HCT116 (cell line): ENCODE data around the gene CREB3L1. TPM values are rescaled to one million over a fixed set of nuclear protein-coding genes. Genes with fewer than 3 reads are reported as not detected.
A peak's percentile ranks its signal among the peaks of the same experiment; 100 is the strongest.

Experiments
- ATAC-seq: fragments of 200-7000 bp; cut with Tn5 transposase; 2 replicates; pipeline ENCODE4 v1.9.1; 2020; ENCODE audit warnings: mild to moderate bottlenecking, moderate library complexity
- BruUV-seq: library from RNA; stranded (reverse); fragments of 400-500 nt; replicated peaks from 2 replicates; lab custom pipeline; 2021; lab: Mats Ljungman, UMichigan
- CTCF ChIA-PET: fragments of 300-600 bp; sonication (Branson Sonifier 250); formaldehyde crosslinking; loops from one replicate; lab custom pipeline; 2021; ENCODE audit warnings: antibody characterized with exemption; lab: Charles Lee
- POLR2A ChIA-PET: fragments of 300-600, 350-600 bp; sonication (Branson Sonifier 250); formaldehyde crosslinking; loops from one replicate; lab custom pipeline; 2021; ENCODE audit warnings: antibody characterized with exemption; lab: Charles Lee
- RAD21 ChIA-PET, 2 experiments: fragments of 300-600 bp; sonication (Branson Sonifier 250); formaldehyde crosslinking; loops; one replicate each; lab custom pipeline; 2023; ENCODE audit warnings: low total read pairs in 2 of 2; ENCODE audit not compliant: uncharacterized antibody in 2 of 2, unreplicated experiment in 2 of 2, low non-redundant PET in 1 of 2; lab: Charles Lee
- DNase-seq: peaks from one replicate; pipeline ENCODE4 v3.0.0-alpha.2; 2010; ENCODE audit warnings: low read depth, low spot score
- H2AFZ ChIP-seq: fragments of 200-600 bp; shearing (Covaris generic), sonication (generic); 2 replicates; pipeline ENCODE4 v1.6.1; 2017; ENCODE audit warnings: low read depth, mixed run types, mixed read lengths, antibody characterized with exemption, low read length; ENCODE audit not compliant: poor library complexity, severe bottlenecking
- H3K27ac ChIP-seq: 2 replicates; pipeline ENCODE4 v1.5.1; 2012; ENCODE audit warnings: low read depth, low read length
- H3K27me3 ChIP-seq: fragments of 200-600 bp; sonication (generic); 2 replicates; pipeline ENCODE4 v1.6.1; 2016; ENCODE audit warnings: mixed run types, low read length, mixed read lengths; ENCODE audit not compliant: insufficient read depth
- H3K36me3 ChIP-seq, 2 experiments: fragments of 200-500 bp in 1 of 2; fragments of 200-600 bp in 1 of 2; sonication (Bioruptor generic) in 1 of 2; sonication (generic) in 1 of 2; 2 replicates each; pipeline versions ENCODE4 v1.5.1 to v1.6.1; 2014 to 2016; ENCODE audit warnings: low read length in 2 of 2, inconsistent platforms in 1 of 2, mixed read lengths in 1 of 2, mixed run types in 1 of 2; ENCODE audit not compliant: insufficient read depth in 2 of 2, control insufficient read depth in 1 of 2
- H3K4me1 ChIP-seq, 2 experiments: fragments of 200-600 bp in 1 of 2; sonication (generic) in 1 of 2; 2 replicates each; pipeline versions ENCODE4 v1.5.1 to v1.6.1; 2012 to 2017; ENCODE audit warnings: low read length in 2 of 2, inconsistent platforms in 1 of 2, mild to moderate bottlenecking in 1 of 2, mixed read lengths in 1 of 2, mixed run types in 1 of 2, moderate library complexity in 1 of 2; ENCODE audit not compliant: insufficient read depth in 2 of 2, control insufficient read depth in 1 of 2
- H3K4me2 ChIP-seq: fragments of 200-600 bp; sonication (generic); 2 replicates; pipeline ENCODE4 v1.6.1; 2017; ENCODE audit warnings: mixed run types, low read length, mixed read lengths
- H3K4me3 ChIP-seq, 2 experiments: fragments of 200-600 bp in 1 of 2; sonication (generic) in 1 of 2; replicated peaks in 1 of 2; 2 replicates each; pipeline ENCODE4 v1.5.1; 2011 to 2016; ENCODE audit warnings: low read length in 2 of 2, control low read depth in 1 of 2, low read depth in 1 of 2, mild to moderate bottlenecking in 1 of 2, mixed read lengths in 1 of 2, mixed run types in 1 of 2
- H3K79me2 ChIP-seq: fragments of 200-600 bp; sonication (generic); 2 replicates; pipeline ENCODE4 v1.6.1; 2017; ENCODE audit warnings: mild to moderate bottlenecking, mixed run types, low read length, moderate library complexity, mixed read lengths; ENCODE audit not compliant: insufficient read depth
- H3K9ac ChIP-seq: fragments of 200-600 bp; sonication (generic); 2 replicates; pipeline ENCODE4 v1.6.1; 2016; ENCODE audit warnings: low read length, mixed read lengths
- H3K9me2 ChIP-seq: fragments of 200-600 bp; sonication (generic), shearing (Covaris generic); 2 replicates; pipeline ENCODE4 v1.6.1; 2017; ENCODE audit warnings: mixed run types, mild to moderate bottlenecking, moderate library complexity; ENCODE audit not compliant: insufficient read depth
- H3K9me3 ChIP-seq, 2 experiments: fragments of 200-500 bp in 1 of 2; fragments of 200-600 bp in 1 of 2; sonication (Bioruptor generic) in 1 of 2; sonication (generic) in 1 of 2; 2 replicates each; pipeline ENCODE4 v1.6.1; 2014 to 2017; ENCODE audit warnings: low read length in 2 of 2, mixed read lengths in 2 of 2, inconsistent platforms in 1 of 2, low read depth in 1 of 2, mild to moderate bottlenecking in 1 of 2, mixed run types in 1 of 2, moderate library complexity in 1 of 2; ENCODE audit not compliant: control insufficient read depth in 1 of 2, insufficient read depth in 1 of 2
- H4K20me1 ChIP-seq: fragments of 200-600 bp; sonication (generic), shearing (Covaris generic); 2 replicates; pipeline ENCODE4 v1.6.1; 2017; ENCODE audit warnings: mixed run types, mild to moderate bottlenecking, moderate library complexity; ENCODE audit not compliant: insufficient read depth
- FOSL1 ChIP-seq: IDR thresholded peaks from 2 replicates; pipeline ENCODE4 v1.6.1; 2012; ENCODE audit warnings: low read depth
- RAD21 ChIP-seq: IDR thresholded peaks from 2 replicates; pipeline ENCODE4 v1.6.1; 2012; ENCODE audit warnings: low read depth, mild to moderate bottlenecking
- SIN3A ChIP-seq: IDR thresholded peaks from 2 replicates; pipeline ENCODE4 v1.6.1; 2012; ENCODE audit warnings: low read depth
- SRF ChIP-seq: IDR thresholded peaks from 2 replicates; pipeline ENCODE4 v1.6.1; 2012; ENCODE audit warnings: low read depth
- YY1 ChIP-seq: IDR thresholded peaks from 2 replicates; pipeline ENCODE4 v1.6.1; 2011; ENCODE audit warnings: low read length, low read depth, moderate library complexity, mild to moderate bottlenecking; ENCODE audit not compliant: insufficient replicate concordance; ENCODE audit errors: extremely low read depth
- intact Hi-C: fragments of 100-400 bp; cut with micrococcal nuclease; formaldehyde crosslinking; loops from 2 replicates; pipeline ENCODE4 v1.10.0; 2022
- total RNA-seq: library from RNA; stranded (reverse); gene quantifications from one replicate; pipeline ENCODE4 v1.2.1, GENCODE V29; 2021; ENCODE audit not compliant: unreplicated experiment
- TF ChIP-seq, protein P1 (sequence below), 3 experiments: fragments of 200-600 bp in 1 of 3; sonication (generic) in 1 of 3; IDR thresholded peaks in 2 of 3; conservative IDR thresholded peaks in 1 of 3; 2 replicates each; pipeline ENCODE4 v1.5.1; 2012 to 2017; ENCODE audit warnings: low read depth in 2 of 3, low read length in 2 of 3, antibody characterized with exemption in 1 of 3, borderline replicate concordance in 1 of 3, control low read depth in 1 of 3, mild to moderate bottlenecking in 1 of 3, mixed read lengths in 1 of 3, mixed run types in 1 of 3, moderate library complexity in 1 of 3; ENCODE audit not compliant: insufficient read depth in 1 of 3
- TF ChIP-seq, protein P2 (sequence below): IDR thresholded peaks from 2 replicates; pipeline ENCODE4 v1.6.1; 2012
- TF ChIP-seq, protein P3 (sequence below): IDR thresholded peaks from 2 replicates; pipeline ENCODE4 v1.6.1; 2012; ENCODE audit warnings: low read depth

The CREB3L1 gene
- total RNA-seq, 1 experiment from 2014 or later: 0.37 TPM

DNA sequence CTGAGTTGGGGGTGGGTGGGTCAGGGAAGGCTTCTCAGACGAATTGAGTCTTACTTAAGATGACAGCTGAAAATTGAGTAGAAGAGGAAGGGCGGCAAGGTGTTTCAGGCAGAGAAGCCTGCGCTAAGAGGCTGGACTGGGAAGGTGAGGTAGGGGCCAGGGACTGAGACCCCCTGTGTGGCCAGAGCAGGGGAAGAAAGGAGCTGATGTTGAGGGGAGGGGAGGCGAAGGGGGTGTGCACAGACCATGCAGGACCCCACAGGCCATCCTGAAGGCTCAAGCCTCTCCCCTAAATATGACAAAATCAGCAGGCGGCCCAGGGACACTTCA is 40.6 kb upstream of the CREB3L1 start:
- H3K4me1 ChIP-seq: peaks cover 24 to 51% of the 10 kb centered on the region in 2 experiments
- DNase-seq (no peak), ATAC-seq (peak; percentile 0; the same call in 1 of the 2 replicates)
- H2AFZ ChIP-seq: peak overlapping the region; percentile 79
- no peaks in the 10 kb centered on the region for H4K20me1 ChIP-seq
- CTCF ChIA-PET: no interaction called here
- RAD21 ChIA-PET: no interaction called here
- H3K36me3 ChIP-seq: no peaks in the 10 kb centered on the region
- intact Hi-C loops: loop anchor here (2.0 to 5.0 kb wide), 2 partner anchors 110 to 380 kb away; partner anchors contain the start of genes ATG13 and HARBI1
- H3K27me3 ChIP-seq: no peaks in the 10 kb centered on the region
- peak overlapping the region; percentile 85 for H3K4me2 ChIP-seq
- peak overlapping the region; percentile 60; the same call in 1 of the 2 replicates for H3K9ac ChIP-seq
- no peaks in the 10 kb centered on the region for H3K79me2 ChIP-seq
- H3K9me2 ChIP-seq: no peaks in the 10 kb centered on the region
- peak overlapping the region; percentile 53 to 59 for H3K4me3 ChIP-seq
- no TSS peak for BruUV-seq
- peak overlapping the region; percentile 70 for H3K27ac ChIP-seq
- TF ChIP-seq YY1 (no peak), FOSL1 (no peak), SRF (no peak), RAD21 (no peak), SIN3A (no peak)
- TF ChIP-seq, protein P1, sequence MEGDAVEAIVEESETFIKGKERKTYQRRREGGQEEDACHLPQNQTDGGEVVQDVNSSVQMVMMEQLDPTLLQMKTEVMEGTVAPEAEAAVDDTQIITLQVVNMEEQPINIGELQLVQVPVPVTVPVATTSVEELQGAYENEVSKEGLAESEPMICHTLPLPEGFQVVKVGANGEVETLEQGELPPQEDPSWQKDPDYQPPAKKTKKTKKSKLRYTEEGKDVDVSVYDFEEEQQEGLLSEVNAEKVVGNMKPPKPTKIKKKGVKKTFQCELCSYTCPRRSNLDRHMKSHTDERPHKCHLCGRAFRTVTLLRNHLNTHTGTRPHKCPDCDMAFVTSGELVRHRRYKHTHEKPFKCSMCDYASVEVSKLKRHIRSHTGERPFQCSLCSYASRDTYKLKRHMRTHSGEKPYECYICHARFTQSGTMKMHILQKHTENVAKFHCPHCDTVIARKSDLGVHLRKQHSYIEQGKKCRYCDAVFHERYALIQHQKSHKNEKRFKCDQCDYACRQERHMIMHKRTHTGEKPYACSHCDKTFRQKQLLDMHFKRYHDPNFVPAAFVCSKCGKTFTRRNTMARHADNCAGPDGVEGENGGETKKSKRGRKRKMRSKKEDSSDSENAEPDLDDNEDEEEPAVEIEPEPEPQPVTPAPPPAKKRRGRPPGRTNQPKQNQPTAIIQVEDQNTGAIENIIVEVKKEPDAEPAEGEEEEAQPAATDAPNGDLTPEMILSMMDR (IDR thresholded peaks at IDR 0.05 in 2 of 3, conservative IDR thresholded peaks at IDR 0.05 in 1 of 3; ENCODE audit: borderline replicate concordance in 1 of 3, insufficient read depth in 1 of 3, low read depth in 2 of 3, low read length in 2 of 3): no peak
- TF ChIP-seq, protein P2, sequence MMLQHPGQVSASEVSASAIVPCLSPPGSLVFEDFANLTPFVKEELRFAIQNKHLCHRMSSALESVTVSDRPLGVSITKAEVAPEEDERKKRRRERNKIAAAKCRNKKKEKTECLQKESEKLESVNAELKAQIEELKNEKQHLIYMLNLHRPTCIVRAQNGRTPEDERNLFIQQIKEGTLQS: no peak
- TF ChIP-seq, protein P3, sequence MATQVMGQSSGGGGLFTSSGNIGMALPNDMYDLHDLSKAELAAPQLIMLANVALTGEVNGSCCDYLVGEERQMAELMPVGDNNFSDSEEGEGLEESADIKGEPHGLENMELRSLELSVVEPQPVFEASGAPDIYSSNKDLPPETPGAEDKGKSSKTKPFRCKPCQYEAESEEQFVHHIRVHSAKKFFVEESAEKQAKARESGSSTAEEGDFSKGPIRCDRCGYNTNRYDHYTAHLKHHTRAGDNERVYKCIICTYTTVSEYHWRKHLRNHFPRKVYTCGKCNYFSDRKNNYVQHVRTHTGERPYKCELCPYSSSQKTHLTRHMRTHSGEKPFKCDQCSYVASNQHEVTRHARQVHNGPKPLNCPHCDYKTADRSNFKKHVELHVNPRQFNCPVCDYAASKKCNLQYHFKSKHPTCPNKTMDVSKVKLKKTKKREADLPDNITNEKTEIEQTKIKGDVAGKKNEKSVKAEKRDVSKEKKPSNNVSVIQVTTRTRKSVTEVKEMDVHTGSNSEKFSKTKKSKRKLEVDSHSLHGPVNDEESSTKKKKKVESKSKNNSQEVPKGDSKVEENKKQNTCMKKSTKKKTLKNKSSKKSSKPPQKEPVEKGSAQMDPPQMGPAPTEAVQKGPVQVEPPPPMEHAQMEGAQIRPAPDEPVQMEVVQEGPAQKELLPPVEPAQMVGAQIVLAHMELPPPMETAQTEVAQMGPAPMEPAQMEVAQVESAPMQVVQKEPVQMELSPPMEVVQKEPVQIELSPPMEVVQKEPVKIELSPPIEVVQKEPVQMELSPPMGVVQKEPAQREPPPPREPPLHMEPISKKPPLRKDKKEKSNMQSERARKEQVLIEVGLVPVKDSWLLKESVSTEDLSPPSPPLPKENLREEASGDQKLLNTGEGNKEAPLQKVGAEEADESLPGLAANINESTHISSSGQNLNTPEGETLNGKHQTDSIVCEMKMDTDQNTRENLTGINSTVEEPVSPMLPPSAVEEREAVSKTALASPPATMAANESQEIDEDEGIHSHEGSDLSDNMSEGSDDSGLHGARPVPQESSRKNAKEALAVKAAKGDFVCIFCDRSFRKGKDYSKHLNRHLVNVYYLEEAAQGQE: no peak
- POLR2A ChIA-PET: no interaction called here
- H3K9me3 ChIP-seq: no peaks in the 10 kb centered on the region
